Measurements from ENCODE around the gene USP12.

DNA sequence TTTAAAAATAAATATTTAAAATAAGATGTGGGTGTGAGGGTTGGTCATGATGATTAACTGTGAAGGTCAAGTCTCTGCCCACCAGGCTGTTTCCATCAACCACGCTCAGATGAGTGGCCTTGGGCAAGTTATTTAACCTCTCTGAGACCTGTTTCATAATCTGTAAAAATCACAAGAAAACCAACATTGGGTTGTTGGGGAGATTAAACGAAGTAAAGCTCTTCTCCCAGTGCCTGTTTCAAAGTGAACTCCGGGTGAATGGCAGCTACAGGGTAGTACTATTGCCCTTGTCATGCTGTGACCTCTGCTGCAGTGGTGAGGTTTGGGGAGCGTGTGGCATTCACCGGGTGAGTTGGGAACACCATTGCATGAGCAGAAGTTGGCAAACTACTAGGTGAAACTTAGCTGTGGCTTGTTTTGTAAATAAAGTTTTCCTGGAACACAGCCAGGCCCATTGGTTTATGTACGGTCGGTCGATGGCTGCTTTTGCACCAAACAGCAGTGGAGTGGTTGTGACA lies 153.2 kb downstream of the USP12 start:
- TF ChIP-seq, protein P1, sequence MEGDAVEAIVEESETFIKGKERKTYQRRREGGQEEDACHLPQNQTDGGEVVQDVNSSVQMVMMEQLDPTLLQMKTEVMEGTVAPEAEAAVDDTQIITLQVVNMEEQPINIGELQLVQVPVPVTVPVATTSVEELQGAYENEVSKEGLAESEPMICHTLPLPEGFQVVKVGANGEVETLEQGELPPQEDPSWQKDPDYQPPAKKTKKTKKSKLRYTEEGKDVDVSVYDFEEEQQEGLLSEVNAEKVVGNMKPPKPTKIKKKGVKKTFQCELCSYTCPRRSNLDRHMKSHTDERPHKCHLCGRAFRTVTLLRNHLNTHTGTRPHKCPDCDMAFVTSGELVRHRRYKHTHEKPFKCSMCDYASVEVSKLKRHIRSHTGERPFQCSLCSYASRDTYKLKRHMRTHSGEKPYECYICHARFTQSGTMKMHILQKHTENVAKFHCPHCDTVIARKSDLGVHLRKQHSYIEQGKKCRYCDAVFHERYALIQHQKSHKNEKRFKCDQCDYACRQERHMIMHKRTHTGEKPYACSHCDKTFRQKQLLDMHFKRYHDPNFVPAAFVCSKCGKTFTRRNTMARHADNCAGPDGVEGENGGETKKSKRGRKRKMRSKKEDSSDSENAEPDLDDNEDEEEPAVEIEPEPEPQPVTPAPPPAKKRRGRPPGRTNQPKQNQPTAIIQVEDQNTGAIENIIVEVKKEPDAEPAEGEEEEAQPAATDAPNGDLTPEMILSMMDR (IDR thresholded peaks at IDR 0.05) = no peak
- no peak for TF ChIP-seq POLR2A (IDR thresholded peaks at IDR 0.05)
